ENCODE results near the gene HAGHL. TPM values are rescaled to one million over a fixed set of nuclear protein-coding genes. Genes with fewer than 3 reads are reported as not detected.
"Not testable (repeated sequence)": the region's sequence is repeated elsewhere in the genome, so short reads cannot be mapped to it uniquely, and the experiment has no call there.

Gene HAGHL
- total RNA-seq, 1 donor from 2014 or later, result 17.7 TPM

DNA sequence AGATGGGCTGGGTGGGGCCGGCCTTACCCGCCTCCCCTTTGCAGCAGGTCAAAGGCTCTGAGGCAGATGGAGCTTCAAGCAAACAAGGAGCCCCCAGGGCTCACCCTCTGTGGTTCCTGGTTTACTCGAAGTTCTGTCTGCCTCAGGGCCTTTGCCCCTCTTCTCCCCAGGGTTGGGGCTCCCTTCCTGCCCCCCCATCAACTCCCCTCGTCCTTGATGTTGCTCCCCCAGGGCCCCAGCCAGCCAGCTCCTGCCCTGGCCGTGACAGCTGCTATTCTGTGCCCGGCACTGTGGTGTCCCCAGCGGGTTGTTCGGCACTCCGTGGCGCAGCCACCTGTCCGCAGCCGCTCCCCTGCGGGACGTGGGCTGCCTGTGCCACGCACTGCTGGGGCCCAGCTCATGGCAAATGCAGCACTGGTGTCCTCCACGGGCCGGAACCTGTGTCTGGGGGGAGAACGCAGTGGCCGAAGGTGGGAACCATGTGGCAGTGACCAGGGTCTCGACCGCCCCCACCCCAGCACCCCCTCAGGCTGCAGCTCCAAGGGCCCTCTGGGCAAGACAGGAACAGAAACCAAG is 16.3 kb upstream of the HAGHL start:
- TF ChIP-seq, protein P1, sequence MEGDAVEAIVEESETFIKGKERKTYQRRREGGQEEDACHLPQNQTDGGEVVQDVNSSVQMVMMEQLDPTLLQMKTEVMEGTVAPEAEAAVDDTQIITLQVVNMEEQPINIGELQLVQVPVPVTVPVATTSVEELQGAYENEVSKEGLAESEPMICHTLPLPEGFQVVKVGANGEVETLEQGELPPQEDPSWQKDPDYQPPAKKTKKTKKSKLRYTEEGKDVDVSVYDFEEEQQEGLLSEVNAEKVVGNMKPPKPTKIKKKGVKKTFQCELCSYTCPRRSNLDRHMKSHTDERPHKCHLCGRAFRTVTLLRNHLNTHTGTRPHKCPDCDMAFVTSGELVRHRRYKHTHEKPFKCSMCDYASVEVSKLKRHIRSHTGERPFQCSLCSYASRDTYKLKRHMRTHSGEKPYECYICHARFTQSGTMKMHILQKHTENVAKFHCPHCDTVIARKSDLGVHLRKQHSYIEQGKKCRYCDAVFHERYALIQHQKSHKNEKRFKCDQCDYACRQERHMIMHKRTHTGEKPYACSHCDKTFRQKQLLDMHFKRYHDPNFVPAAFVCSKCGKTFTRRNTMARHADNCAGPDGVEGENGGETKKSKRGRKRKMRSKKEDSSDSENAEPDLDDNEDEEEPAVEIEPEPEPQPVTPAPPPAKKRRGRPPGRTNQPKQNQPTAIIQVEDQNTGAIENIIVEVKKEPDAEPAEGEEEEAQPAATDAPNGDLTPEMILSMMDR (IDR thresholded peaks at IDR 0.05; ENCODE audit: insufficient read depth, low read length, poor library complexity, severe bottlenecking), result no peak
- no peak for DNase-seq (ENCODE audit: low read depth)
- peaks cover 56% of the 10 kb centered on the region for H3K27me3 ChIP-seq (ENCODE audit: control insufficient read depth, insufficient read depth, low read length)
- H3K4me3 ChIP-seq (ENCODE audit: low read depth, low read length), result no peak overlapping the region
- no peaks in the 10 kb centered on the region for H3K36me3 ChIP-seq (ENCODE audit: control insufficient read depth, insufficient read depth, low read length)

DNA sequence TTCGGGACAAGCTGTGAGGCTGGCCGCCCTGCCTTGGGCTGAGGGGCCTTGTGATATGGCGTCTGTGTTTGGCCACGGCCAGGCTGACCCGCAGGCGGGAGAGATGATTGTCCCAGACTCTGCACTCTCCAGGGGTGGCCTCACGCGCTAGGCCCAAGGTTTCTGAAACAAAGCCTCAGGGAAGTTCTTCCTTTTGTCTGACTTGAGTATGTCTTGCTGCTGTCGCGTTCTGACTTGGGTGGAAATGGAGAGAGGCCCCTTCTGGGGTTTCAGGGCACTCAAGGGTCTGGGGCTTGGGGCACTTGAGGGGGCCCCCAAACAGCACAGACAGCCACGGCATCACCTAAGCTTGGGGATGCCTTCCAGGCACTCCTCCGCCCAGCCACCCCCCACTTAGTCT is 15.8 kb upstream of the HAGHL start:
- DNase-seq (ENCODE audit: low read depth), result no peak
- Histone ChIP-seq H3K36me3 (ENCODE audit: control insufficient read depth, insufficient read depth, low read length) (no peaks in the 10 kb centered on the region), H3K4me3 (ENCODE audit: low read depth, low read length) (no peak overlapping the region), H3K27me3 (ENCODE audit: control insufficient read depth, insufficient read depth, low read length) (peaks cover 53% of the 10 kb centered on the region)
- TF ChIP-seq, protein P1 (IDR thresholded peaks at IDR 0.05; ENCODE audit: insufficient read depth, low read length, poor library complexity, severe bottlenecking), result no peak

DNA sequence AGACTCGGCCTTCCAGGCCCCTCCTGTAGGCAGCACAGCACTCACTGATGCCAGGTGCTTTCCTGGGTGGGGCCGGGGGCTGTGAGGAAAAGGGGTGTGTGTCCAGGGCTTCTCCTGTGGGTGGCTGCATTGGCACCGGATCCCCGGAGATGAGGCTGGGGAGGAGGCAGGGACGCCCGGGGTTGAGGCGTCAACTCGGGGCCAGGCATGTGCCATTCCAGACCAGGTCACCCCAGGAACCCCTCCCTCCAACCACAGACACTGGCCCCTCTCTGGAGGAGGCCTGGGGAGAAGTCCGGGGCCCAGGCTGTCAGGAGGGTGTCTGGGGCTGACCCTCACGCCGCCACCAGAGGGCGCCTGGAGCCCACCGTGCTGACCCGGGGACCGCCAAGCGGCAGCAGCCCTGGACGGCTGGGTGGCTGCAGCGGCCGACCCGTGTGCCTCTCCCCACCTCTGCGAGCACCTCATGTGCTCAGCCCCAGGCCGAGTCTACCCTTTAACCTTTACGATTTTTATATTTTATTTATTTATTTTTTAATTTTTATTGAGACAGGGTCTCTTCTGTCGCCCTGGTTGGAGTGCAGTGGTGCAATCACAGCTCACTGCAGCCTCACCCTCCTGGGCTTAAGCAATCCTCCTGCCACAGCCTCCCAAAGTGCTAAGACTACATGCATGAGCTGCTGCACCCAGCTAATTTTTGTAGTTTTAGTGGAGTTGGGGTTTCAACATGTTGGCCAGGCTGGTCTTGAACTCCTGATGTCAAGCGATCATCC is 15.2 kb upstream of the HAGHL start:
- Histone ChIP-seq H3K4me3 (ENCODE audit: low read depth, low read length) (no peak overlapping the region), H3K27me3 (ENCODE audit: control insufficient read depth, insufficient read depth, low read length) (peaks cover 47% of the 10 kb centered on the region), H3K36me3 (ENCODE audit: control insufficient read depth, insufficient read depth, low read length) (no peaks in the 10 kb centered on the region)
- TF ChIP-seq, protein P1 (IDR thresholded peaks at IDR 0.05; ENCODE audit: insufficient read depth, low read length, poor library complexity, severe bottlenecking), result peak; percentile 88
- no peak for DNase-seq (ENCODE audit: low read depth)

DNA sequence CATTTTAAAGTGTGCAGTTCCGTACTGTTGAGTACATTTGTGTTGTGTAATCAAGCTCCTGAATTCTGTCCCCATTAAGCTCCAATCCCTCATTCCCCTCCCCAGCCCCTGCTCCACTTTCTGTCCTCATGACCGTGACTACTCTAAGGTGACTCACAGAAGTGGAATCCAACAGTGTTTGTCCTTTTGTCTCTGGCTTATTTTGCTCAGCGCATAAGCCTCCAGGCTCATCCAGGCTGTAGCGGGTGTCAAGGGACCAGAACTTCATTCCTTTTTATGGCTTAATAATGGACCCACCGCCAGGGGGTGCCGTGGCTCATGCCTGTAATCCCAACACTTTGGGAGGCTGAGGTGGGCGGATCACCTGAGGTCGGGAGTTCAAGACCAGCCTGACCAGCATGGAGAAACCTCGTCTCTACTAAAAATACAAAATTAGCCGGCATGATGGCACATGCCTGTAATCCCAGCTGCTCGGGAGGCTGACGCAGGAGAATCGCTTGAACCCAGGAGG is 14.1 kb upstream of the HAGHL start:
- H3K36me3 ChIP-seq (ENCODE audit: control insufficient read depth, insufficient read depth, low read length); H3K4me3 ChIP-seq (ENCODE audit: low read depth, low read length): not testable (repeated sequence)
- DNase-seq (ENCODE audit: low read depth), result peak; percentile 94
- TF ChIP-seq, protein P1 (IDR thresholded peaks at IDR 0.05; ENCODE audit: insufficient read depth, low read length, poor library complexity, severe bottlenecking), result peak; percentile 53
- H3K27me3 ChIP-seq (ENCODE audit: control insufficient read depth, insufficient read depth, low read length), result peaks cover 36% of the 10 kb centered on the region

DNA sequence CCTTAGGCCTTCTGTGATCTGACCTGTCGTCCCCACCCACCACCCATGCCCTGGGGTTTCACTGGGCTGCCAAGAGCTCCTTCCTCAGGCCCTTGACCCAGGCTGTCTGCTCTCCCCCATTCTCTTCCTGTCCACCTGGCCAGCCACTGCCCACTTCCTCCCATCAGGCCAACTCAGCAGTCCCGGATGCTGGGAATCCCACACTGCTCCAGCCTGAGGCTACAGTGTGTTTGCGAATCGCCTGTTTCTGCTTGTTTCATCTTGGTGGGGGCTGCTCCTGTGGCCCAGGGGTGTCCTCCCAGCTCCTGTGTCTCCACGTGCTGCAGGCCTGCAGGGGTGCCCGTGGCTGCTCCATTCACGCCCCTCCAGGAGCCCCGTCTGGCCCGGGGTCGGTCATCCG is 12.8 kb upstream of the HAGHL start:
- Histone ChIP-seq H3K36me3 (ENCODE audit: control insufficient read depth, insufficient read depth, low read length) (no peaks in the 10 kb centered on the region), H3K4me3 (ENCODE audit: low read depth, low read length) (no peak overlapping the region), H3K27me3 (ENCODE audit: control insufficient read depth, insufficient read depth, low read length) (peaks cover 24% of the 10 kb centered on the region)
- TF ChIP-seq, protein P1 (IDR thresholded peaks at IDR 0.05; ENCODE audit: insufficient read depth, low read length, poor library complexity, severe bottlenecking), result no peak
- DNase-seq (ENCODE audit: low read depth), result no peak
